ENCODE data around the gene HMBS.

DNA sequence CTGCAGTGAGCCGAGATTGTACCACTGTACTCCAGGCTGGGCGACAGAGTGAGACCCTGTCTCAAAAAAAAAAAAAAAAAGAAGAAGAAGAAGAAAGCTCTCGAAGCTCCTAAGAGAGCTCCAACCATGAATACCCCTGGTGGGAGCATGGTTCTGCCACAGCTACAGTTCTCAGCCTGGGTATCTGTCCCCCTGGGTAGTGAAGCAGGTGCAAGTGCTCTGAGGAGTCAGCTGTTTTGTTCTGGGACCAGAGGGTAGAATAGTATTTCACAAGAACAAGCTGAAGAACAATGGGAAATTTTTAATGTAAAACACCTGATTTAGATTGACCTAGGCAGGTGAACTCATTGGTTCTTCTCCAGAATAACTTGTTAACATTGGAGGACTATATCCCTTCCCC lies 23.4 kb upstream of the HMBS start:
- TF ChIP-seq EZH2 (IDR thresholded peaks at IDR 0.05; ENCODE audit: insufficient read depth, low read length) = no peak
- TF ChIP-seq, protein P1, sequence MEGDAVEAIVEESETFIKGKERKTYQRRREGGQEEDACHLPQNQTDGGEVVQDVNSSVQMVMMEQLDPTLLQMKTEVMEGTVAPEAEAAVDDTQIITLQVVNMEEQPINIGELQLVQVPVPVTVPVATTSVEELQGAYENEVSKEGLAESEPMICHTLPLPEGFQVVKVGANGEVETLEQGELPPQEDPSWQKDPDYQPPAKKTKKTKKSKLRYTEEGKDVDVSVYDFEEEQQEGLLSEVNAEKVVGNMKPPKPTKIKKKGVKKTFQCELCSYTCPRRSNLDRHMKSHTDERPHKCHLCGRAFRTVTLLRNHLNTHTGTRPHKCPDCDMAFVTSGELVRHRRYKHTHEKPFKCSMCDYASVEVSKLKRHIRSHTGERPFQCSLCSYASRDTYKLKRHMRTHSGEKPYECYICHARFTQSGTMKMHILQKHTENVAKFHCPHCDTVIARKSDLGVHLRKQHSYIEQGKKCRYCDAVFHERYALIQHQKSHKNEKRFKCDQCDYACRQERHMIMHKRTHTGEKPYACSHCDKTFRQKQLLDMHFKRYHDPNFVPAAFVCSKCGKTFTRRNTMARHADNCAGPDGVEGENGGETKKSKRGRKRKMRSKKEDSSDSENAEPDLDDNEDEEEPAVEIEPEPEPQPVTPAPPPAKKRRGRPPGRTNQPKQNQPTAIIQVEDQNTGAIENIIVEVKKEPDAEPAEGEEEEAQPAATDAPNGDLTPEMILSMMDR (IDR thresholded peaks at IDR 0.05; ENCODE audit: insufficient read depth, low read depth, low read length) = no peak
